Liver (tissue), 3 donors: ENCODE data around the gene RAB7A.

Source experiments
- ATF3 ChIP-seq: IDR thresholded peaks from 2 replicates; pipeline ENCODE4 v1.6.1; 2016; ENCODE audit warnings: antibody characterized with exemption
- EGR1 ChIP-seq, 2 donors: IDR thresholded peaks; 2 replicates each; pipeline ENCODE4 v1.6.1; 2016 to 2018; ENCODE audit warnings: antibody characterized with exemption in 2 of 2, low read depth in 2 of 2
- FOXA1 ChIP-seq: IDR thresholded peaks from 2 replicates; pipeline ENCODE4 v1.6.1; 2016; ENCODE audit warnings: antibody characterized with exemption
- FOXA2 ChIP-seq: IDR thresholded peaks from 2 replicates; pipeline ENCODE4 v1.6.1; 2016; ENCODE audit warnings: antibody characterized with exemption
- GABPA ChIP-seq, 2 donors: IDR thresholded peaks in 1 of 2; conservative IDR thresholded peaks in 1 of 2; 2 replicates each; pipeline ENCODE4 v1.6.1; 2016; ENCODE audit warnings: antibody characterized with exemption in 2 of 2, mild to moderate bottlenecking in 1 of 2, moderate library complexity in 1 of 2
- JUND ChIP-seq, 2 donors: IDR thresholded peaks; 2 replicates each; pipeline ENCODE4 v1.6.1; 2016; ENCODE audit warnings: antibody characterized with exemption in 2 of 2
- MAX ChIP-seq: IDR thresholded peaks from 2 replicates; pipeline ENCODE4 v1.6.1; 2016; ENCODE audit warnings: antibody characterized with exemption
- RAD21 ChIP-seq, 2 donors: IDR thresholded peaks; 2 replicates each; pipeline ENCODE4 v1.6.1; 2016; ENCODE audit warnings: antibody characterized with exemption in 2 of 2, mild to moderate bottlenecking in 2 of 2
- RXRA ChIP-seq, 2 donors: IDR thresholded peaks; 2 replicates each; pipeline ENCODE4 v1.6.1; 2017 to 2018; ENCODE audit warnings: antibody characterized with exemption in 2 of 2, mild to moderate bottlenecking in 1 of 2
- SP1 ChIP-seq: IDR thresholded peaks from 2 replicates; pipeline ENCODE4 v1.6.1; 2018; ENCODE audit warnings: antibody characterized with exemption, mild to moderate bottlenecking
- TAF1 ChIP-seq: conservative IDR thresholded peaks from 2 replicates; pipeline ENCODE4 v1.6.1; 2016; ENCODE audit warnings: antibody characterized with exemption, mild to moderate bottlenecking
- YY1 ChIP-seq: IDR thresholded peaks from 2 replicates; pipeline ENCODE4 v1.6.1; 2016; ENCODE audit warnings: antibody characterized with exemption, mild to moderate bottlenecking
- TF ChIP-seq, protein P1 (sequence below): fragments of 150-350 bp; IDR thresholded peaks from 2 replicates; pipeline ENCODE4 v1.5.1; 2017; ENCODE audit warnings: improper control_type of control experiment, low read depth, low read length; ENCODE audit not compliant: missing input control
- TF ChIP-seq, protein P2 (sequence below): IDR thresholded peaks from 2 replicates; pipeline ENCODE4 v1.6.1; 2016; ENCODE audit warnings: antibody characterized with exemption, mild to moderate bottlenecking
- donor health status: healthy.
- donor health status: healthy.

DNA sequence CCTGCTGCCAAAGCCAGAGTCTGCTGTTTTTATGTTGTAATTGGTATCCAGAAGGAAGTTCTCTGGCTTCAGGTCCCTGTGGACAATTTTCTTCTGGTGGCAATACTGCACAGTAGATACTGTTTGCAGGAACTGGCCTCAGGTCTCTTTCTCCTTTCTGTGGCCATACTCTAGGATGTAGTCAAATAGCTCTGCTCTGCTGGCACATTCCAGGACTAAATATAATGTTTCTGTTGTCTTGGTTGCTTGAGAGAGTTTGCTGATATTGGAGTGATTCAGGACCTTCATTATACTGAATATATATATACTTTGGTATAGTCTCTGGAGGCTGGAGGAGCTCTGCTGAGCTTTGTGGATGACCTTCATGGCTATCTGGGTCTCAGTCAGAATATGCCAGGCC is 23.1 kb downstream of the RAB7A start:
- TF ChIP-seq, protein P1, sequence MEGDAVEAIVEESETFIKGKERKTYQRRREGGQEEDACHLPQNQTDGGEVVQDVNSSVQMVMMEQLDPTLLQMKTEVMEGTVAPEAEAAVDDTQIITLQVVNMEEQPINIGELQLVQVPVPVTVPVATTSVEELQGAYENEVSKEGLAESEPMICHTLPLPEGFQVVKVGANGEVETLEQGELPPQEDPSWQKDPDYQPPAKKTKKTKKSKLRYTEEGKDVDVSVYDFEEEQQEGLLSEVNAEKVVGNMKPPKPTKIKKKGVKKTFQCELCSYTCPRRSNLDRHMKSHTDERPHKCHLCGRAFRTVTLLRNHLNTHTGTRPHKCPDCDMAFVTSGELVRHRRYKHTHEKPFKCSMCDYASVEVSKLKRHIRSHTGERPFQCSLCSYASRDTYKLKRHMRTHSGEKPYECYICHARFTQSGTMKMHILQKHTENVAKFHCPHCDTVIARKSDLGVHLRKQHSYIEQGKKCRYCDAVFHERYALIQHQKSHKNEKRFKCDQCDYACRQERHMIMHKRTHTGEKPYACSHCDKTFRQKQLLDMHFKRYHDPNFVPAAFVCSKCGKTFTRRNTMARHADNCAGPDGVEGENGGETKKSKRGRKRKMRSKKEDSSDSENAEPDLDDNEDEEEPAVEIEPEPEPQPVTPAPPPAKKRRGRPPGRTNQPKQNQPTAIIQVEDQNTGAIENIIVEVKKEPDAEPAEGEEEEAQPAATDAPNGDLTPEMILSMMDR = no peak
- no peak for TF ChIP-seq EGR1 (IDR thresholded peaks at IDR 0.05; ENCODE audit: low read depth in 2 of 2)
- TF ChIP-seq MAX = no peak
- no peak for TF ChIP-seq GABPA (IDR thresholded peaks at IDR 0.05 in 1 of 2, conservative IDR thresholded peaks at IDR 0.05 in 1 of 2)
- no peak for TF ChIP-seq ATF3
- no peak for TF ChIP-seq TAF1
- TF ChIP-seq, protein P2, sequence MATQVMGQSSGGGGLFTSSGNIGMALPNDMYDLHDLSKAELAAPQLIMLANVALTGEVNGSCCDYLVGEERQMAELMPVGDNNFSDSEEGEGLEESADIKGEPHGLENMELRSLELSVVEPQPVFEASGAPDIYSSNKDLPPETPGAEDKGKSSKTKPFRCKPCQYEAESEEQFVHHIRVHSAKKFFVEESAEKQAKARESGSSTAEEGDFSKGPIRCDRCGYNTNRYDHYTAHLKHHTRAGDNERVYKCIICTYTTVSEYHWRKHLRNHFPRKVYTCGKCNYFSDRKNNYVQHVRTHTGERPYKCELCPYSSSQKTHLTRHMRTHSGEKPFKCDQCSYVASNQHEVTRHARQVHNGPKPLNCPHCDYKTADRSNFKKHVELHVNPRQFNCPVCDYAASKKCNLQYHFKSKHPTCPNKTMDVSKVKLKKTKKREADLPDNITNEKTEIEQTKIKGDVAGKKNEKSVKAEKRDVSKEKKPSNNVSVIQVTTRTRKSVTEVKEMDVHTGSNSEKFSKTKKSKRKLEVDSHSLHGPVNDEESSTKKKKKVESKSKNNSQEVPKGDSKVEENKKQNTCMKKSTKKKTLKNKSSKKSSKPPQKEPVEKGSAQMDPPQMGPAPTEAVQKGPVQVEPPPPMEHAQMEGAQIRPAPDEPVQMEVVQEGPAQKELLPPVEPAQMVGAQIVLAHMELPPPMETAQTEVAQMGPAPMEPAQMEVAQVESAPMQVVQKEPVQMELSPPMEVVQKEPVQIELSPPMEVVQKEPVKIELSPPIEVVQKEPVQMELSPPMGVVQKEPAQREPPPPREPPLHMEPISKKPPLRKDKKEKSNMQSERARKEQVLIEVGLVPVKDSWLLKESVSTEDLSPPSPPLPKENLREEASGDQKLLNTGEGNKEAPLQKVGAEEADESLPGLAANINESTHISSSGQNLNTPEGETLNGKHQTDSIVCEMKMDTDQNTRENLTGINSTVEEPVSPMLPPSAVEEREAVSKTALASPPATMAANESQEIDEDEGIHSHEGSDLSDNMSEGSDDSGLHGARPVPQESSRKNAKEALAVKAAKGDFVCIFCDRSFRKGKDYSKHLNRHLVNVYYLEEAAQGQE = no peak
- TF ChIP-seq RAD21 (IDR thresholded peaks at IDR 0.05) = no peak
- TF ChIP-seq JUND (IDR thresholded peaks at IDR 0.05) = no peak
- no peak for TF ChIP-seq FOXA1
- TF ChIP-seq YY1 = no peak
- TF ChIP-seq RXRA (IDR thresholded peaks at IDR 0.05) = no peak
- TF ChIP-seq SP1 = no peak
- TF ChIP-seq FOXA2 = no peak
